ENCODE measurements around the gene ENO2. TPM values are rescaled to one million over a fixed set of nuclear protein-coding genes. Genes with fewer than 3 reads are reported as not detected.
A peak's percentile ranks its signal among the peaks of the same experiment; 100 is the strongest.

Gene ENO2
- total and polyA plus RNA-seq, 9 donors = 5.0 to 22.3 (median 11.5) TPM

GRCh38 chr12:6948873-6949594, 34.7 kb downstream of the ENO2 start:
- H3K9me3 ChIP-seq = no peaks in the 10 kb centered on the region
- no peaks in the 10 kb centered on the region for H3K36me3 ChIP-seq
- H3K27me3 ChIP-seq = no peaks in the 10 kb centered on the region
- intact Hi-C loops (cut with DNase I) = loop anchor here in 3 of 4 donors (5.0 kb wide), 1 partner anchor 163 kb away; no protein-coding TSS in a partner anchor
- no peak overlapping the region for H3K27ac ChIP-seq
- no peak for DNase-seq
- peaks cover 9% of the 10 kb centered on the region for H3K4me1 ChIP-seq (ENCODE audit: insufficient read depth)
- WGBS, 3 donors = 73 to 77% (median 75%) methylated on average over 15 of the region's 15 CpGs
- H3K4me3 ChIP-seq = no peak overlapping the region
- TF ChIP-seq POLR2A (IDR thresholded peaks at IDR 0.05) = no peak
- TF ChIP-seq EP300 (IDR thresholded peaks at IDR 0.05) = no peak
- no peak for TF ChIP-seq CTCF (IDR thresholded peaks at IDR 0.05)

GRCh38 chr12:6950401-6950801, 36.0 kb downstream of the ENO2 start:
- Histone ChIP-seq H3K4me3 (no peak overlapping the region), H3K27ac (no peak overlapping the region), H3K36me3 (no peaks in the 10 kb centered on the region), H3K9me3 (no peaks in the 10 kb centered on the region), H3K4me1 (ENCODE audit: insufficient read depth) (peaks cover 8% of the 10 kb centered on the region), H3K27me3 (no peaks in the 10 kb centered on the region)
- intact Hi-C loops (cut with DNase I) = no loop called here
- TF ChIP-seq POLR2A (IDR thresholded peaks at IDR 0.05) (no peak), EP300 (IDR thresholded peaks at IDR 0.05) (no peak), CTCF (IDR thresholded peaks at IDR 0.05) (no peak)
- peak in 1 of 5 donors; percentile 19 for DNase-seq
- WGBS, 3 donors = 84 to 94% (median 90%) methylated on average over 1 of the region's 1 CpG

GRCh38 chr12:6950811-6951540, 36.6 kb downstream of the ENO2 start, which contains the start of gene PTPN6:
Gene PTPN6 (plus strand): TSS chr12:6951356. CDS start chr12:6951513, 157 bp downstream.
- peaks cover 4% of the 10 kb centered on the region for H3K4me1 ChIP-seq (ENCODE audit: insufficient read depth)
- H3K36me3 ChIP-seq = no peaks in the 10 kb centered on the region
- H3K4me3 ChIP-seq = peak within 1 kb of the TSS; percentile 4
- DNase-seq = peak in 1 of 5 donors; percentile 45
- no peaks in the 10 kb centered on the region for H3K27me3 ChIP-seq
- intact Hi-C loops (cut with DNase I) = no loop called here
- WGBS, 3 donors = 84 to 91% (median 86%) methylated on average over 25 of the region's 25 CpGs
- TF ChIP-seq CTCF (IDR thresholded peaks at IDR 0.05) (no peak), EP300 (IDR thresholded peaks at IDR 0.05) (no peak), POLR2A (IDR thresholded peaks at IDR 0.05) (no peak)
- H3K9me3 ChIP-seq = no peaks in the 10 kb centered on the region
- H3K27ac ChIP-seq = no peak within 1 kb of the TSS

GRCh38 chr12:6951551-6952120, 37.3 kb downstream of the ENO2 start:
- peak in 1 of 5 donors; percentile 33 for DNase-seq
- Histone ChIP-seq H3K4me3 (peak overlapping the region; percentile 4), H3K27me3 (no peaks in the 10 kb centered on the region), H3K27ac (no peak overlapping the region), H3K9me3 (no peaks in the 10 kb centered on the region), H3K36me3 (no peaks in the 10 kb centered on the region), H3K4me1 (ENCODE audit: insufficient read depth) (no peaks in the 10 kb centered on the region)
- intact Hi-C loops (cut with DNase I) = no loop called here
- TF ChIP-seq EP300 (IDR thresholded peaks at IDR 0.05) = no peak
- TF ChIP-seq CTCF (IDR thresholded peaks at IDR 0.05) = no peak
- TF ChIP-seq POLR2A (IDR thresholded peaks at IDR 0.05) = no peak
- WGBS, 3 donors = 87 to 91% (median 88%) methylated on average over 20 of the region's 20 CpGs
